T-helper 1 cell (primary cell): Measurements from ENCODE around the gene BTAF1.

Experiments used
- DNase-seq, 5 donors: peaks; one replicate each; pipeline ENCODE4 v3.0.0-alpha.2; 2012 to 2020

Gene BTAF1

DNA sequence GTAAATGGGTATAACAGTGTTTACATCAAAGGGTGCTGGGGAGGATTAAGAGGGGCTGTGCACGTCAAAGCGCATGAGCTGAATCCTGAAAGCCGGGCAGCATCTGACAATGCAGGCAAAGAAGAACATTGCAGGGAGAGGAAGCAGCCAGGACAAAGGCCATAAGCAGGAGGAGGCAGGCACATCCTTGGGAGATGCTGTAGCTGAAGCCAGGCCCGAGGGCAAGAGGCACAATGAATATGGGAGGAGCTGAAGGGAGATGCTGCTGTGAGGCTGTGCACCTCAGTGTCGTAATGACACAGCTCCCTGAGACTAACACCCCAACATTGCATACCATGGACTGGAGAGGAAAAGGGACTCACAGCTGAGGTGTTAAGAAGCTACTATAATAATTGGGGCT, 129.2 kb downstream of the BTAF1 start:
- no peak for DNase-seq

DNA sequence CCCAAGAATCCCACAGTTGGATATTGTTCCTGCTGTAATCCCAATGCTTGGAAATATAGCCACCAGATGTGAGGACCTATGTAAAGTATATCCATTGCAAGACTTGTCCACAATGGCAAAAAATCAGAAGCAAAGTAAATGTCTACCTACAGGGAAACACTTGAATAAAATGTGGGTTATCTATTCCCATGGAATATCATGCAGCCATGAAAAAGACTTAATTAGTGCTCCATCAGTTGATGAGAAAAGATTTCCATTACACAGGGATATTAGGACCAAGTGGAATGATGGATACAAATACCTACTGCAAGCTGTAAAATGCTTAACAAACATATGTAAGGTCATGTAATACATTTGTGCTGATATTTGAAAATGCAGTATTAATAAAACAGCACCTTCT, 131.2 kb downstream of the BTAF1 start:
- no peak for DNase-seq

DNA sequence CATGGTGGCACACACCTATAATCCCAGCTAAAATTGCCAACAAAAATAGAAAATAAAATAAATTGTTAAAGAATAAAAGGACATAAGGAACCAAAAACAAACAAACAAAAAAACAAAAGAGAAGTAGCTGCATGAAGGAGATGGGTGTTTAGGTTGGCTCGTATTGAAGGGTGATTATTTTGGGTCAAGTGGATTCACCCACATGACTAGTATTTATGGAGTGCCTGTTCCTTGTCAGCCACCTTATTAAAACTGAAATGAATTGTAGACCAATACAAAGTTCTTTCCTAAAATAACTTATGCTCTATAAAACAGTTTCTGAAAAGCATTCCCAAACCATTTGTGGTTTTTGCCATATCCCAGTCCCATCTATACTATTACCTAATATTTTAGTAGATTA, 138.7 kb downstream of the BTAF1 start:
- DNase-seq = no peak

DNA sequence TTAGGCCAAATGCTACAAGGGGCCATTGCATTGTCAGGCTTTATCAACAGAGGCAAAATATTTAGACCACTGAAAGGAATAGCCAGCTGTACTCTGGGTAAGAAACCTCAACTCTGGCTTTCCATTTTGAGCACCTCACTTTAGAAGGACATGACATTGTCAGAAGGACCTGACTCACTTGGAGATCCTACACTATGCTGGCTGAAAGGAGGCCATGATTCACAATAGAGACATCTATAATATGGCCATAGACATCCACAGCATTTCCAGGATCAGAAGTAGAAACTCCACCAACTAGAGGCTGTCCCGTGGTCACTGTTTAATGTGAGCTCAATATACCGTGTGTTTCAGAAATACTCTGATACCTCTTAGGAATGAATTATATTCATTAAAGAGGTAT, 140.9 kb downstream of the BTAF1 start:
- DNase-seq = no peak

DNA sequence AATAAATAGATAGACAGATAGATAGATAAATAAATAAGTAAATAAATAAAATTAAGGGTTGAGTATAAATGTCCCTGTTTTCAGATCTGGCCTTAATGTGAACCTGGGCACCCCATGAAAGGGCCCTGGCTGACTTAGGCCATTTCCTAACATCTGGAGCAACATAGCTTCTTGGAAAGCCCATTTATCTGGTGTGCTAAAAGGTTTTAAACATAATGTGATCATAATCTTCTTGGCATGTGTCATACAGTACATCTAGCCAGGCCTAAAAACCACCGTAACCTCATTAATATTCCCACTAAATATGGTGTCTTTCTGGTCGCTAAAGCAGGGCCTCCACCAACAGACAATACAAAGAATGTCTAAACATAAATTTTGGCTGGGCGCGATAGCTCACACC, 142.8 kb downstream of the BTAF1 start:
- no peak for DNase-seq

DNA sequence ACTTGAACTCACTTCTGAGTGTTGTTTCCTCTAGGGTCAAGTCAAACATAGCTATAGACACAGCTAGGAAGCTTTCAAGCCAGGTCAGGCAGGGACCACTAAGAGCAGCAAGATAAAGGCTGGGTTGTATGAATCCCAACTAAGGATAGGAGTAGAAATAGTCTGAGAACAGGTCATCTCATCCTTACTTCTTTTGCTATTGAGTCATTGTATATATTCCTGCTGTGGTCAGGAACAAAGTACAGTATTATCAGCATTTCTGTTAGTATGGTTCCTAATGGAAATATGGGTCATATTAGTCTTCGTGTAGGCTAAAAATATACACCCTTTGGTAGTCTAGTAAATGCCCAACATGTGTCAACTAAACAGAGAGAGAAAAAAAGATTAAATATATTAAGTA, 145.3 kb downstream of the BTAF1 start:
- DNase-seq = no peak

DNA sequence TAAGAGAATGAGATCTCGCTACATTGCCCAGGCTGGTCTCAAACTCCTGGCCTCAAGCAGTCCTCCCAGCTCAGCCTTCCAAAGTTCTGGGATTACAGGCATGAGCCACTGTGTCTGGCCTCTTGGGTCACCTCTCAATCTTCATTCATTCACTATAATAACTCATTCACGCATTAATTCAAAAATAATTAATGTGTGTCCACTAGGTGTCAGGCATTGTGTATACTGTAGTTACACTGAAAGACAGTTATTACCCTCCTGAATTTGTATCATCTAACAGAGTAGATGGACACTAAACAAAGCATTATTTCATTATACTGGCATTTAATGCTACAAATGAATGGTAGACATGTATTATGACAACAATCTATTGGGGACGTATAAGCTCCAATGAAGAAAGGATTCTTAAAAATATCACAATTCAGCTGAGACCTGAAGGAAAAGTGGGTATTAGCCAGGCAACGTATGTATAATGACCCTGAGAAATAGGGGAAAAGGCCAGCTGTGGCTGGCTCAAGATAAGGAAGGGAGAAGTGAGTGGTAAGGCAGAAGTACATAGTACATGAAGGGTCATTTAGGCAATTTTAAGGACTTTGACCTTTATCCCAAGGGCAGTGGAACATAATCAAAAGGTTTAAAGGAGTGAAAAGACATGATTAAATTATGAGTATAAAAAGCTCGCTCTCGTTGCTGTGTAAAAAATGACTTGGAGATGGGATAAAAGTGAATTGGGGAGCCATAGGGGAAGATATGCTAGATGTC, 150.7 kb downstream of the BTAF1 start:
- no peak for DNase-seq

DNA sequence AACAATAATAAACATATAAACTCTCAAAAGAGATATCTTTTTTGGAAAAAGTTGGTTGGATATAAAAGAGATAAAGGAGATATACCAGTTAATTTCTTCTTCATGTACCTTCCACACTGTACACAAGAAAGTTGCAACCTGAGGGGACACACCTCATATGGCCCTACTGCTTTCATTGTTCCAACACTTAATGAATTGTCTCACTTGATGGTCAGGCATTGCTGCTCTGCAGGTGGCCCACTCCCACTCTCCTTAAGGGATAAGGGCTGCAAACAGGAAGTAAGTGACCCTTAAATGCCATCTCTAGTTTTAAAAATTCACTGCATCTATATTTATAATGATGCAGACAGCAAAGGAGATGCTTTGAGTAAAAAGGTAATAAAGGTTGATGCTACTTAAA, 152.3 kb downstream of the BTAF1 start:
- no peak for DNase-seq

DNA sequence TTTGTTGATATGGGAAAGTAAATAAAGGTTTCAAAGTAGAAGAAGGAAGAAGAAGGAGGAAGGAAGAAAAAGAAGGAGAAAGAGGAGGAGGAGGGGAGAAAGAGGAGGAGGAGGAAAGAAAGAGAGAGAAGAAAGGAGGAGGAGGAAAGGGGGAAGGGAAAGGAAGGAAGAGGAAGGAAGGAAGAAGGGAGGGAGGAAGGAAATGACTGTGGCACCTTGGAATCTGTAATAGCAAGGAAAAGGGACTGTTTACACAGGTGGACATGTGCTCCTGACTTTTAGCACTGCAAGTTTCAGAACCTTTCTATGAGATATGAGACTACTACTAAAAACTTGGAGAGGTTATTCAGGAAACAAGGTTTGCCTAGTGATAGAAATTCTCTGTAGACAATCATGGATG, 153.2 kb downstream of the BTAF1 start:
- DNase-seq = no peak

DNA sequence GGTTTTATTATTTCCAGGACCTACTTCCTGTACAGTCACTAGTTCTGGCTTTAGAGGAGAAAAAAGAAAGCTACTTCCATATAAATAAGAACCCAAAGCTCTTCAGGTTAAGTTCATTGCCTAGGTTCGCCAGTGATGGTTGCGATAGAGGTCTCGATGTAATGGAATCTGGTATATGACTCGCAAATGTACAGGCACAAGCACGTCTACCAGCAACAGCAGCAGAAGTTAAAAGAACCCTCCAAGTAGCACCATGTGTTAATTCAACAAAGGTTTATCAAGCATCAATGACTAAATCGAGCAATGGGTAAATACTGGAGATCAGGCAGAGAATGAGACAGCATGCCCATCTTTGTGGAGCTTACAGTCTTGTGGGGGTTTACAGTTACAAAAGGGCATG, 155.4 kb downstream of the BTAF1 start:
- no peak for DNase-seq
